Muscle layer of duodenum (tissue), 2 donors: ENCODE results near the gene ZNF532.

ENCODE experiments used
- H3K27ac ChIP-seq: one replicate; pipeline ENCODE4 v1.7.0; 2013; ENCODE audit warnings: mild to moderate bottlenecking, low read length
- H3K27me3 ChIP-seq: one replicate; pipeline ENCODE4 v1.7.0; 2013; ENCODE audit warnings: low read depth, mild to moderate bottlenecking, control low read depth, low read length
- H3K36me3 ChIP-seq, 2 donors: one replicate each; pipeline ENCODE4 v1.7.0; 2013; ENCODE audit warnings: low read length in 2 of 2, control low read depth in 1 of 2, mild to moderate bottlenecking in 1 of 2; ENCODE audit not compliant: insufficient read depth in 2 of 2, control insufficient read depth in 1 of 2
- H3K4me1 ChIP-seq, 2 donors: one replicate each; pipeline ENCODE4 v1.7.0; 2013; ENCODE audit warnings: low read length in 2 of 2, mild to moderate bottlenecking in 2 of 2, control low read depth in 1 of 2, moderate library complexity in 1 of 2; ENCODE audit not compliant: insufficient read depth in 2 of 2, control insufficient read depth in 1 of 2
- H3K4me3 ChIP-seq, 2 donors: one replicate each; pipeline ENCODE4 v1.7.0; 2013; ENCODE audit warnings: low read length in 2 of 2, low read depth in 1 of 2, mild to moderate bottlenecking in 1 of 2
- H3K9me3 ChIP-seq, 2 donors: one replicate each; pipeline ENCODE4 v1.7.0; 2013; ENCODE audit warnings: low read length in 2 of 2, control low read depth in 1 of 2, mild to moderate bottlenecking in 1 of 2; ENCODE audit not compliant: control insufficient read depth in 1 of 2
- donor health status: healthy.

ZNF532 gene

GRCh38 chr18:59032308-59032707 lies 167.6 kb downstream of the ZNF532 start:
- Histone ChIP-seq H3K4me1 (no peaks in the 10 kb centered on the region), H3K9me3 (no peaks in the 10 kb centered on the region), H3K4me3 (no peak overlapping the region), H3K27ac (no peak overlapping the region), H3K27me3 (no peaks in the 10 kb centered on the region), H3K36me3 (no peaks in the 10 kb centered on the region)

- Histone ChIP-seq H3K4me1 (no peaks in the 10 kb centered on the region), H3K4me3 (no peak overlapping the region), H3K9me3 (no peaks in the 10 kb centered on the region), H3K27me3 (no peaks in the 10 kb centered on the region), H3K27ac (no peak overlapping the region), H3K36me3 (no peaks in the 10 kb centered on the region)
These were observed 168.7 kb downstream of the ZNF532 start for GRCh38 chr18:59033359-59033758.

DNA sequence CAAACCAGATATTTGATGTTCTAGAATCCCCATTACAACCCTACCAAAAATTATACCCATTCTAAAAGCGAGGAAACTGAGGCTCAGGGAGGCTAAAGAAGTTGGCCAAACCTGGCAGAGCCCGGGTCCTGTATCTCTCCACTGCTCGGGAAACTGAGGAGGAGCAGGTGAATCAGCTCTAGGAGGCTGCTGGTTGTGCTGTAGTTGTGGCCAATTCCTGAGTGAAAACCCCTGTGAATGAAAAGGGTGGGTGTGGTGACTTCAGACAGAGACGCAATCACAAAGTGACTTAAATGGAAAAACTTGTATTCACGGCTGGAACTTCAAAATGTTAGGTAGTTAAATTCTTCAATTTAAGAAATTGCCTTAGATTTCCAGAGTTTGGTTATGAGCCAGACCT lies 169.3 kb downstream of the ZNF532 start:
- Histone ChIP-seq H3K9me3 (no peaks in the 10 kb centered on the region), H3K4me1 (no peaks in the 10 kb centered on the region), H3K4me3 (no peak overlapping the region), H3K27me3 (no peaks in the 10 kb centered on the region), H3K27ac (no peak overlapping the region), H3K36me3 (no peaks in the 10 kb centered on the region)

DNA sequence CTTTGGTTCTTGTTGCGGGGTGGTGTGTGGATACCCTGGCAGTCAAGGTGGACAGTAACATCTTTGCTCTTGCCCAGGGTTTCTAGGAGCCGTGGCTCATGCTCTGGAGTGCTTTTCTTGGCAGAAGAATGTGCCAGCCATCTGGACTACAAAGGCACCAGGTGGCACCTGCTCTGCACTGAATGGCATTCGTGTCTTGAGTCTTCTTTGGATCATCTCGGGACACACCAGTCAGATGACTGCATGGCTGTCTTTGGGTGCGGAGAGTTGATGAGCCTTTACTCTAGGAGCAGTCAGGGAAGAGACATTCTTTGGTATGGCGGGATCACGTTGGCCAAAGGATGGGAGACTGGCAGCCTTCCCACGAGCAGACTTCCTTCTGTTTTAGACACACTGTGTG lies 170.9 kb downstream of the ZNF532 start:
- Histone ChIP-seq H3K36me3 (no peaks in the 10 kb centered on the region), H3K4me3 (no peak overlapping the region), H3K4me1 (no peaks in the 10 kb centered on the region), H3K27me3 (no peaks in the 10 kb centered on the region), H3K9me3 (no peaks in the 10 kb centered on the region), H3K27ac (no peak overlapping the region)
